Stimulated activated CD4-positive, alpha-beta T cell treated with anti-CD3 and anti-CD28 coated beads, Interleukin-2, amount 100 ng/mL, for 48 hours (primary cell): Measurements from ENCODE around the gene SPHK2.
"Not testable (repeated sequence)": the region's sequence is repeated elsewhere in the genome, so short reads cannot be mapped to it uniquely, and the experiment has no call there.

Source experiments
- DNase-seq, 2 donors: peaks; one replicate each; pipeline ENCODE4 v3.0.0-alpha.2; 2020

SPHK2 gene

DNA sequence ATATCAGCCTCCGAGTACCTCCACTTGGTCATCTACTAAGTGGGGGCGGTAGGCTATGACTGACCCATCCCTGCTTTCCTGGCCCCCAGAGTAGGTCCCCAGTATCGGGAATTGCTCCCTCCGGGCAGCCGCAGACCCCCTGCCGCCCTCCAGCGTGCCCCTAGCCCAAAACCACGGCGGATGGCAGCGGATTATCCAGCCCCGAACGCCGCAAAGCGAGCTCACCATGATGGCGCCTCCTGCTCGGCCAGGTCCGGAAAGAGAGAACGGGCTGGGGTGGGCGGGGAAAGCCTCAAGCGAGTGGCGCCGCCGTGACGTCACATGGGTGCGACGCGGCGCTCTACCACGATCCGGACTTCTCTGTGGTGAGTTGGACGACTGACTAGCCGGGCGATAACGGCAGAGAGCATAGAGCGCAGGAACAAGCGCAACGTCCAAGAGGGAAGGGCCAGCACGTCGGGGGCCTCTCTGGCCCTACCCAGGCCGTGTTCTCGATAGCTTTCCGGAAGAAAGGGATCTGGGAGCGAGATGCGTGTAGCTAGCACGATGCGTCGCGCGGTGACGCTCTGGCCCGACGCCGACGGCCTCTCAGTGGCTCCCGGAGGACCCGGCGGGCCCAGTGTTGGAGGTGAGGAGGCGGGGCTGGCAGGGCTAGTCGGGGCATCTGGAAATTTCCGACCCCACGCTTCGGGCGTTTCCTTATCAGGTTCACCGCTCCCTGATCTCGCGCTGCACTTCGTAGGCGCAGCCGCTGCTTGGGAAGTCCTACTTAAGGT lies at the start of gene SPHK2, which contains the start of gene RPL18:
TSS of gene SPHK2 (plus strand) at position 591 of the 776 bp plus-strand sequence. CDS start 1,009 bp downstream, outside the sequence.
TSS of gene RPL18 (minus strand) at position 263 of the 776 bp plus-strand sequence. CDS start at position 228, 35 bp downstream.
- DNase-seq, result peak; percentile 92 to 94

GRCh38 chr19:48569814-48570213 lies 49.5 kb upstream of the SPHK2 start:
- DNase-seq, result no peak

- DNase-seq, result no peak
These were observed 47.7 kb upstream of the SPHK2 start for GRCh38 chr19:48571378-48572162.

DNA sequence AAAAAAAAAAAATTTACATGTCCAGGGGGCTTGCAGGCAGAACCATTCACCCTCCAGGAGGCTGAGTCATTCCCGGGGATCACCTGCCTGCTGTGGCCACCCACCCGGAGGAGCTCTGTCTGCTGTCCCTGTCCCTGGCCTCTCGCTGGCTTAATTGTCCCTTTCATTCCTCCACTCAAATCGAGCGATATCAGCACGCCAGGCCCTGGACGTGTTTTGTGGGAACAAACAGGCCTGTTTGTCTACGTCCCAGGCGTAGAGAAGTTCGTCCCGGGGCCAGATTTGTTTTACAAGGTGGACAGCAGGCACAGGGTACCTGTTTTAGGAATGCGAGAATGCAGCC lies 46.2 kb upstream of the SPHK2 start:
- DNase-seq, result no peak

DNA sequence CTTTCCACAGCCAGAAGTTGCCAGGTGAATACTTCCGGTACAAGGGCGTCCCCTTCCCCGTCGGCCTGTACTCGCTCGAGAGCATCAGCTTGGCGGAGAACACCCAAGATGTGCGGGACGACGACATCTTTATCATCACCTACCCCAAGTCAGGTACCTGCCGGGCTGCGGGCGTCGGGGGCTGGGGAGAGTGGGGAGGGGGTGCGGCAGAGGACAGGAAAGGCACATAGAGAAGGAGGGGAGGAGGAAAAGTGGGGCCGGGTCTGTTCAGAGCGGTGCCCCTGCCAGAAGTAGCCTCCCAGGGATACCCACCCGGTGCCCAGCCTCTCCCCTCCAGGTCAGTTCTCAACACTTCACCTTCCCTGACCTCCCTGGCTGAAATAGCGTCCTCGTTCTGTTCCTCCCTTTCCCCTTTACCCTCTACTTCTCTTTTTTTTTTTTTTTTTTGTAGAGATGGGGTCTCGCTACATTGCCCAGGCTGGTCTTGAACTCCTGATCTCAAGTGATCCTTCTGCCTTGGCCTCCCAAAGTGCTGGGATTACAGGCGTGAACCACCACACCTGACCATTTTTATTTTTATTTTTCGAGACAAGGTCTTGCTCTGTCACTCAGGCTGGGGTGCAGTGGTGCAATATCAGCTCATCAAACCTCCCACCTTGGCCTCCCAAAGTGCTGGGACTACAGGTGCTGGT lies 43.2 kb upstream of the SPHK2 start:
- no peak for DNase-seq

- not testable (repeated sequence) for DNase-seq
These were observed 41.4 kb upstream of the SPHK2 start for GRCh38 chr19:48577908-48578307.

- no peak for DNase-seq
These were observed 40.4 kb upstream of the SPHK2 start for GRCh38 chr19:48578891-48579290.

DNA sequence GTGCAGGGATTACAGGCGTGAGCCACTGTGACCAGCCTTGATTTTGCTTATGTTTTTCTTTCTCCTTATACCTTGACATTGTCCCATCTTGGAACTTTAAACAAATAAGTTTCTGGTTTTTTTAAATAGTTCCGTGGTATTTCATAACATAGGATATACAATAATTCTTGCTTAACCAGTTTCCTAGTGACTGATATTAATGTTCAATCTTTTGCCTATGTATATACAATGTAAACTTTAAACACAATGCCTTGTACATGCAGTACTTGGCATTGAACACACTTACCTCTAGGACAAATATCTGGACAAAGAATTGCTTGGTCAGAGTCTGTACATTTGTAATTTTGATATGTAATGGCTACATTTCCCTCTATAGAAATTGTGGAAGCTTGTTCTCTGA lies 37.1 kb upstream of the SPHK2 start:
- no peak for DNase-seq

GRCh38 chr19:48587387-48587786 lies 31.9 kb upstream of the SPHK2 start:
- no peak for DNase-seq

- peak; percentile 86 to 88 for DNase-seq
These were observed 30.5 kb upstream of the SPHK2 start for GRCh38 chr19:48588670-48589401.

- no peak for DNase-seq
These were observed 28.3 kb upstream of the SPHK2 start for GRCh38 chr19:48591021-48591420.

GRCh38 chr19:48595171-48595570 lies 24.1 kb upstream of the SPHK2 start:
- DNase-seq, result no peak

- DNase-seq, result no peak
These were observed 23.5 kb upstream of the SPHK2 start for GRCh38 chr19:48595833-48596232.

GRCh38 chr19:48596237-48596636 lies 23.1 kb upstream of the SPHK2 start:
- no peak for DNase-seq

- no peak for DNase-seq
These were observed 22.4 kb upstream of the SPHK2 start for GRCh38 chr19:48596679-48597465.

DNA sequence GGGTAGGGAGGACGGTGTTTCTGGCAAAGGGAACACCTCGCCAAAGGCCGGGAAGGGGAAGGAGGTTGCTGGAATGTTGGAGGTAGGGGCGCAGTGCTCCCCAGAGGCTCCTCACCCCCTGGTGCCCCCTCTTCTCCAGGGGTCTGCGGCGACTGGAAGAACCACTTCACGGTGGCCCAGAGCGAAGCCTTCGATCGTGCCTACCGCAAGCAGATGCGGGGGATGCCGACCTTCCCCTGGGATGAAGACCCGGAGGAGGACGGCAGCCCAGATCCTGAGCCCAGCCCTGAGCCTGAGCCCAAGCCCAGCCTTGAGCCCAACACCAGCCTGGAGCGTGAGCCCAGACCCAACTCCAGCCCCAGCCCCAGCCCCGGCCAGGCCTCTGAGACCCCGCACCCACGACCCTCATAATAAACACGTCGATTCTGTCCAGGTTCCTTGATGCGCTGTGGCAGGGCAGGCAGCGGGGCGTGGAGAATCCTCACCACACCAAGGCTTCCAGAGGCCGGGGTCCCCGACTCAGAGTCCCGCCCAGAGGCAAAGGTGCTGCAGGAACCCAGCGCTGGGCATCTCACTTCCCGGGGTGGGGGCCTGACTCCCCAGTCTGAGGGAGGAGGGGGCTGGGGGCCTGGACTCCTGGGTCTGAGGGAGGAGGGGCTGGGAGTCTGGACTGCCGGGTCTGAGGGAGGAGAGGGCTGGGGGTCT lies 20.2 kb upstream of the SPHK2 start:
- DNase-seq, result no peak

DNA sequence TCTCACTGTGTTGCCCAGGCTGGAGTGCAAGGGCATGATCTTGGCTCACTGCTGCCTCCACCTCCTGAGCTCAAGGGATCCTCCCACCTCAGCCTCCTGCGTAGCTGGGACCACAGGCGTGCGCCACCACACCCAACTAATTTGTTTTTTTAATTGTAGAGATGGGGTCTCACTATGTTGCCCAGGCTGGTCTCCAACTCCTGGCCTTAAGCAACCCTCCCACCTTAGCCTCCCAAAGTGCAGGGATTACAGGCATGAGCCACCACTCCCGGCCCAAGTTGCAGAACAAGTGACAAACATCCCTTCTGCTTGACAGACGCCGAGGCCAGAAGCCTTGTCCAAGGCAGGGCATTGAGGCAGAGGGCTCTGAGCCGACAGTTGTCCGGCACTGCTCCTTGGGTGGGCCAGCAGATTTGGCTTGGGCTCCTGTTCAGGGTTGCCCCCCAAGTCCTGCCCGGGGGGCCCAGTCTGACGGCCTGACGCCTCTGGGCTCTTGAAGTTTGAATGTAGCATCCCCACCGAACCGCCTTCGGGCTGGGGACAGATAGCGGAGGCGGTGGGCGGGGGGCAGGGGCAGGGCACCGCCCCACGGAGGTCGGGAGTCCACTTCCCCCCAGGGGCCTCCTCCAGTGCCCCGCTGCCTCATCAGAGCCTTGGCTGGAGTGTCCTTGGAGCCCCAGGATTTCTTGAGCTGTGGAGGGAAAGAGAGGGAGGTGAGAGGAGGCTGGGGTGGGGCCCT lies 18.5 kb upstream of the SPHK2 start:
- DNase-seq, result no peak

DNA sequence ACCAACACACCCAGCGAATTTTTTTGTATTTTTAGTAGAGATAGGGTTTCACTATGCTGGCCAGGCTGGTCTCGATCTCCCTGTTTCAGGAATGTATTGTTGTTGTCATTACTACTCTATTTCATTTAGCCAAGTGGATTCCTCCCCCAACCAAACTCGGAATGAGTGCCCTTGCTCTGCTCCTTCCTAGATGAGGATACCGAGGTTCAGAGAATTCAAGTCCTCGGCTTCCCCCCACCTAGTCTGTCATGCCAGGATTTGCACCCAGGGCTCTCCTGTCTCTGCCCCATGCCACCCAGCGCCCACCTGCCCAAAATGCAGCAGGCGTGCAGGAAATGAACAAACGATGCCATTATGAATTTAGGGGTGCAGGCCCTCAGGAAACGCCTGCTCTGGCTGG lies 16.3 kb upstream of the SPHK2 start:
- no peak for DNase-seq

DNA sequence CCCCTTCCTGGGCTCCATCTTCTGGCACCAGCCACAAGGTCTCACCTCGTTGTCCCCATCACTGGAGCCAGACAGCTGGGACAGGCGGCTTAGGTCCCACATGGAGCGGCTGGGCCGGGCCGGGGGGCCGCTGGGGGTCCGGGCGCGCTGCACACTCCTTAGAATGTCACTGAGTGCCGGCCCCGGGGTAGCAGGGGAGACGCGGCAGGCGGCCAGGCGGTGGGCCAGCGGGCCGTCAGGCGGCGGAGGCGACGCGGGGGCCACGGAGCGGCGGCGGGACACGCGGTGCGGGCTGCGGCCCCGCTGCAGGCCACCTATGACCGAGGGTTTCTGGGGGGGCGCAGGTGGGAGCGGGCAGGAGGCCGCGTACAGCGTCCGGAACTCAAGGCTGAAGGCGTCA lies 15.9 kb upstream of the SPHK2 start:
- no peak for DNase-seq

- DNase-seq, result no peak
These were observed 15.5 kb upstream of the SPHK2 start for GRCh38 chr19:48603850-48604249.
